Measurements from ENCODE around the gene SLC38A3. TPM values are rescaled to one million over a fixed set of nuclear protein-coding genes. Genes with fewer than 3 reads are reported as not detected.

SLC38A3 gene
- total RNA-seq, 4 donors from 2014 or later, result 0.56 to 1.5 (median 0.84) TPM; not detected in 1

GRCh38 chr3:50160561-50160983, 44.5 kb upstream of the SLC38A3 start:
- TF ChIP-seq CTCF (IDR thresholded peaks at IDR 0.05), result no peak
- ATAC-seq (ENCODE audit: low FRiP score) (no peak), DNase-seq (ENCODE audit: low spot score) (no peak)

- no peak for ATAC-seq (ENCODE audit: low FRiP score)
- TF ChIP-seq CTCF (IDR thresholded peaks at IDR 0.05), result no peak
- DNase-seq (ENCODE audit: low spot score), result no peak
Measured at GRCh38 chr3:50161320-50161719, 43.8 kb upstream of the SLC38A3 start.

- TF ChIP-seq CTCF (IDR thresholded peaks at IDR 0.05), result no peak
- no peak for DNase-seq (ENCODE audit: low spot score)
- ATAC-seq (ENCODE audit: low FRiP score), result no peak
Measured at GRCh38 chr3:50162034-50162883, 42.8 kb upstream of the SLC38A3 start.

GRCh38 chr3:50163572-50164455, 41.3 kb upstream of the SLC38A3 start:
- DNase-seq (ENCODE audit: low spot score) (peak; percentile 70), ATAC-seq (ENCODE audit: low FRiP score) (peak; percentile 55)
- no peak for TF ChIP-seq CTCF (IDR thresholded peaks at IDR 0.05)

GRCh38 chr3:50164481-50164880, 40.6 kb upstream of the SLC38A3 start:
- DNase-seq (ENCODE audit: low spot score), result no peak
- TF ChIP-seq CTCF (IDR thresholded peaks at IDR 0.05), result no peak
- ATAC-seq (ENCODE audit: low FRiP score), result no peak

- peak; percentile 24 for ATAC-seq (ENCODE audit: low FRiP score)
- TF ChIP-seq CTCF (IDR thresholded peaks at IDR 0.05), result no peak
- DNase-seq (ENCODE audit: low spot score), result no peak
Measured at GRCh38 chr3:50164984-50165909, 39.8 kb upstream of the SLC38A3 start.
